ENCODE measurements around the gene CCL18.
A peak's percentile ranks its signal among the peaks of the same experiment; 100 is the strongest.
"Not testable (repeated sequence)": the region's sequence is repeated elsewhere in the genome, so short reads cannot be mapped to it uniquely, and the experiment has no call there.

The CCL18 gene

GRCh38 chr17:36089339-36089865 lies 25.3 kb downstream of the CCL18 start:
- Histone ChIP-seq H3K4me2 (ENCODE audit: low read depth, low read length, poor library complexity, severe bottlenecking) (peak overlapping the region; percentile 82), H4K20me1 (ENCODE audit: low read depth, low read length) (no peaks in the 10 kb centered on the region), H3K4me3 (ENCODE audit: insufficient read depth, low read length, poor library complexity, severe bottlenecking) (peak overlapping the region; percentile 10), H3K9me2 (replicated peaks; ENCODE audit: insufficient read depth, low read length) (no peaks in the 10 kb centered on the region), H3K36me3 (ENCODE audit: low read length) (0 out of 2 replicates have a peak, but pooled peaks cover 2% of the 10 kb centered on the region), H3K9ac (ENCODE audit: low read length) (peak overlapping the region; percentile 4; the same call in 1 of the 2 replicates), H3K79me2 (ENCODE audit: insufficient read depth, low read length) (no peaks in the 10 kb centered on the region), H2AFZ (ENCODE audit: low read depth, low read length, severe bottlenecking) (no peak overlapping the region), H3K27me3 (ENCODE audit: low read length) (no peaks in the 10 kb centered on the region), H3K27ac (ENCODE audit: low read depth, low read length) (peak overlapping the region; percentile 75), H3K9me3 (ENCODE audit: insufficient read depth, low read length) (no peaks in the 10 kb centered on the region), H3F3A (ENCODE audit: insufficient read depth) (peaks cover 12% of the 10 kb centered on the region)
- TF ChIP-seq EZH2phosphoT487 (conservative IDR thresholded peaks at IDR 0.05; ENCODE audit: low read length) (no peak), CTCF (IDR thresholded peaks at IDR 0.05; ENCODE audit: insufficient read depth, low read length, poor library complexity, severe bottlenecking) (no peak)

- Histone ChIP-seq H3K4me3 (ENCODE audit: insufficient read depth, low read length, poor library complexity, severe bottlenecking) (peak within 1 kb of the TSS; percentile 29), H3K9me3 (ENCODE audit: insufficient read depth, low read length) (no peaks in the 10 kb centered on the region), H3F3A (ENCODE audit: insufficient read depth) (peaks cover 12% of the 10 kb centered on the region), H3K27me3 (ENCODE audit: low read length) (no peaks in the 10 kb centered on the region), H3K36me3 (ENCODE audit: low read length) (0 out of 2 replicates have a peak, but pooled peaks cover 2% of the 10 kb centered on the region), H3K9me2 (replicated peaks; ENCODE audit: insufficient read depth, low read length) (no peaks in the 10 kb centered on the region), H4K20me1 (ENCODE audit: low read depth, low read length) (no peaks in the 10 kb centered on the region), H3K9ac (ENCODE audit: low read length) (peak within 1 kb of the TSS; percentile 19; the same call in 1 of the 2 replicates), H3K27ac (ENCODE audit: low read depth, low read length) (peak within 1 kb of the TSS; percentile 75), H2AFZ (ENCODE audit: low read depth, low read length, severe bottlenecking) (no peak within 1 kb of the TSS), H3K4me2 (ENCODE audit: low read depth, low read length, poor library complexity, severe bottlenecking) (peak within 1 kb of the TSS; percentile 82), H3K79me2 (ENCODE audit: insufficient read depth, low read length) (no peaks in the 10 kb centered on the region)
- no peak for TF ChIP-seq EZH2phosphoT487 (conservative IDR thresholded peaks at IDR 0.05; ENCODE audit: low read length)
- TF ChIP-seq CTCF (IDR thresholded peaks at IDR 0.05; ENCODE audit: insufficient read depth, low read length, poor library complexity, severe bottlenecking) = no peak
Observed at GRCh38 chr17:36089888-36090836, 26.1 kb downstream of the CCL18 start, which contains the start of gene CCL3. TSS of gene CCL3 (minus strand) at chr17:36090143. CDS start at chr17:36090058, 85 bp downstream.

- Histone ChIP-seq H2AFZ (ENCODE audit: low read depth, low read length, severe bottlenecking) (no peak overlapping the region), H3K4me2 (ENCODE audit: low read depth, low read length, poor library complexity, severe bottlenecking) (no peak overlapping the region), H4K20me1 (ENCODE audit: low read depth, low read length) (no peaks in the 10 kb centered on the region), H3K79me2 (ENCODE audit: insufficient read depth, low read length) (no peaks in the 10 kb centered on the region), H3K27ac (ENCODE audit: low read depth, low read length) (no peak overlapping the region), H3K36me3 (ENCODE audit: low read length) (0 out of 2 replicates have a peak, but pooled peaks cover 2% of the 10 kb centered on the region), H3K9ac (ENCODE audit: low read length) (no peak overlapping the region), H3K4me3 (ENCODE audit: insufficient read depth, low read length, poor library complexity, severe bottlenecking) (no peak overlapping the region), H3F3A (ENCODE audit: insufficient read depth) (peaks cover 12% of the 10 kb centered on the region), H3K9me2 (replicated peaks; ENCODE audit: insufficient read depth, low read length) (no peaks in the 10 kb centered on the region), H3K27me3 (ENCODE audit: low read length) (no peaks in the 10 kb centered on the region), H3K9me3 (ENCODE audit: insufficient read depth, low read length) (no peaks in the 10 kb centered on the region)
- TF ChIP-seq CTCF (IDR thresholded peaks at IDR 0.05; ENCODE audit: insufficient read depth, low read length, poor library complexity, severe bottlenecking) = no peak
- TF ChIP-seq EZH2phosphoT487 (conservative IDR thresholded peaks at IDR 0.05; ENCODE audit: low read length) = no peak
Observed at GRCh38 chr17:36092230-36092629, 28.2 kb downstream of the CCL18 start.

DNA sequence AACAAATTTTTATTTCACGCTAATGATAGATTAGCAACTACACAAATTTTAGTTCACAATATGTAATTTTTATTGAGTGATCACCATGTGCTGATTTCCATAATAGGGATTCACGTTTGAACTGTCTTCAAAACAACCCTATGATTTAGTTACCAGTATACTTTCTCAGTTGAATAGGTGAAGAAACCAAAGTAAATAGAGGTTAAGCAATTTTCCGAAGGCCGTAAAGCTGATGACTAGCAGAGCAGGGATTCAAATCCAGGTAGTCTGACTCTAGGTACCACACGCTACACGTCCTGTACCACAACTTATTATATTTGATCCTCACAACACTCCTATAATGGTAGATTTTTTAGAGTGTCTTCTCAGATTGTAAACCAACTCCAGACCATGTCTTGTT lies 28.6 kb downstream of the CCL18 start:
- not testable (repeated sequence) for H3K79me2 ChIP-seq (ENCODE audit: insufficient read depth, low read length); H4K20me1 ChIP-seq (ENCODE audit: low read depth, low read length); H3K36me3 ChIP-seq (ENCODE audit: low read length); H3K27ac ChIP-seq (ENCODE audit: low read depth, low read length); H3K27me3 ChIP-seq (ENCODE audit: low read length); H3K9ac ChIP-seq (ENCODE audit: low read length); H3K9me2 ChIP-seq (replicated peaks; ENCODE audit: insufficient read depth, low read length); H3K4me3 ChIP-seq (ENCODE audit: insufficient read depth, low read length, poor library complexity, severe bottlenecking); H2AFZ ChIP-seq (ENCODE audit: low read depth, low read length, severe bottlenecking); H3K9me3 ChIP-seq (ENCODE audit: insufficient read depth, low read length); H3K4me2 ChIP-seq (ENCODE audit: low read depth, low read length, poor library complexity, severe bottlenecking)
- peaks cover 12% of the 10 kb centered on the region for H3F3A ChIP-seq (ENCODE audit: insufficient read depth)
